GM19035 (cell line): ENCODE data around the gene ACOX3.
"Not testable (repeated sequence)": the region's sequence is repeated elsewhere in the genome, so short reads cannot be mapped to it uniquely, and the experiment has no call there.

Experiments
- ATAC-seq: cut with Tn5 transposase; IDR thresholded peaks from one replicate; pipeline ENCODE4 v1.9.1; 2021; ENCODE audit not compliant: unreplicated experiment

ACOX3 gene

DNA sequence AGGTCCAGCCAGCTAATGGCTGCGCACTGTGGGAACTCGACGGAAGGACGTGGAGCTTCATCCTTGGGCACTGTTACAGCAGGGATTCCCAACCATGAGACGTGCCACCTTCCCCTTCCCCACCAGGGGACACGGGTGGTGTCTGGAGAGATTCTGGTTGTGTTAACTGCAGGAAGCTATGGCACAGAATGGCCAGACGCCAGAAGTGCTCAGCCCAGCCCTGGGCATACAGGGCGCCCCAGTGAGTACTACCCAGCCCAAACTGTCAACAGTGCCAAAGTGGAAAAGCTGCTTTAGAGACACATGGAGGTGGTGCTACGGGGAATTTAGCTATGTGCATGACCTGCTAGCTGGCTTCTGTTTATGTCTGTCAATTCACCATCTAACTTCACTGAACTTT is 32.8 kb downstream of the ACOX3 start:
- no peak for ATAC-seq

DNA sequence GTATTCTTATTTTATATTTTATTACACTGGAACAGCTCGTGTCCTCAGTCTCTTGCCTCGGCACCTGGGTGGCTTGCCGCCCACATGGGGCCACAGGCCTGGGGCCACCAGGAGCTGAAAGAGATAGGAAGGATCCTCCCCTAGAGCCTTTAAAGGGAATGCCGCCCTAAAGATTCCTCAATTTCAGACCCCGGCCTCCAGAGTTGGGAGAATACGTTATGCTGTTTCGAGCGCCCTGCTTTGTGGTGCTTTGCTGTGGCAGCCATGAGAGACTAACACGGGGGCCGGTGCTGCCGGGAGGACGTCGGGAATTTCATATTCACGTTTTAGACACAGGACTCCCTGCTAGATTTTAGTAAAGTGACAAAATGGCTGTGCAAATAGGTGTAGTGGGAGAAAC is 33.2 kb downstream of the ACOX3 start:
- no peak for ATAC-seq

DNA sequence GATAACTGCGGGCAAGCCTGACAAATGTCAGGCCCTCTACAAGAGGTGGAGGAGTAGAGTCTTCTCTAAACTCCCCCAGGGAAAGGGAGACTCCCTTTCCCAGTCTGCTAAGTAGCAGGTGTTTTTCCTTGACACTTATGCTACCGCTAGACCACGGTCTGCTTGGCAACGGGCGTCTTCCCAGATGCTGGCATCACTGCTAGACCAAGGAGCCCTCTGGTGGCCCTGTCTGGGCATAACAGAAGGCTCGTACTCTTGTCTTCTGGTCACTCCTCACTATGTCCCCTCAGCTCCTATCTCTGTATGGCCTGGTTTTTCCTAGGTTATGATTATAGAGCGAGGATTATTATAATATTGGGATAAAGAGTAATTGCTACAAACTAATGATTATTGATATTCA is 33.6 kb downstream of the ACOX3 start:
- not testable (repeated sequence) for ATAC-seq

DNA sequence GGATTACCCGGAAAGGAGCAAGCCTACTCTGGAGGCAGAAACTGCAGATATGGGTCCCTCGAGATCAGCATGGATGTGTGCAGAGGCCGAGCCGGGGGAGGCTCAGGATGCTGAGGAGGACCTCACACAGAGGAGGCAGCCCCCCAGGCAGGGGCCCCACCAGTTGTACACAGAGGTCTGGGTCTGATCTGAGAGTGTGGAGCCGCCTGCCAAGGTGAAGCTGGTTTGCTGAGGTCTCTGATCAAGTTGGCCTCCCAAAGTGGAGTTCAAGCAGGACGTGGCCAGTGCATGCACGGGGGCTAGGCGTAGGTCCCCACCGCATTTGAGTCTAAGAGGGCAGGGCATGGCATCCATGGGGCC is 35.0 kb downstream of the ACOX3 start:
- ATAC-seq: no peak

DNA sequence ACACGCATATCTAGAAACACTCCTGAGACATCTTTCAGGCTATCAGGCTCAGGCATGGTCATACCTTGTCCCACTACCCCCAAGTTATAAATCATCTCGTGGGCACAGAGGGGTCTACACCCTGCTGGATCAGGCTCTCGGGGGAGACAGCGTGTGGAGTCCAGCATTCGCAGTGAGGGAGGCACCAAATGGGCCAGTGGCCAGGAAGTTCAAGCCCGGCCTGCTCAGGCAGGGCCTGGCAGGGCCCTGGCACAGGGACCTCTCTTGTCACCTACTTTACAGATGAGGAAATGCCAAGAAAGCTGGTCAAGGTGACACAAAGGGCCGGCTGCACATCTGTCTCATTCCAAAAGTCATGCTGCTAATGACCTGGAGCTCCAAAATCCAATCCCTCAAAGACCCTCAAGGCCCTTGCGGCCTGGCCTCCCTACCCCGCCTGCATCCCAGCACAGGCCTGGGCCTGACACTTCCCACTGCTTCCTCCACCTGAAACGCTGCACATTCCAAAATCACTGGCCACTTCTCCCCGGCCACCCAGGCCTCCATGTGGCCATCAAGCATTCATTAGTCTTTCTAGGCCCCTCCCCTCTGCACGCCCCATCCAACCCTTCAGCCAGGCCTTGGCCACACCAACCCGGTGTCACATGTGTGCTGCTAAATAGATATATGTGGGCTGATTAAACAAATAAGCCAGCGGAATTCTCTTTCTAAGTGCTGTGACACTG is 35.6 kb downstream of the ACOX3 start:
- no peak for ATAC-seq

DNA sequence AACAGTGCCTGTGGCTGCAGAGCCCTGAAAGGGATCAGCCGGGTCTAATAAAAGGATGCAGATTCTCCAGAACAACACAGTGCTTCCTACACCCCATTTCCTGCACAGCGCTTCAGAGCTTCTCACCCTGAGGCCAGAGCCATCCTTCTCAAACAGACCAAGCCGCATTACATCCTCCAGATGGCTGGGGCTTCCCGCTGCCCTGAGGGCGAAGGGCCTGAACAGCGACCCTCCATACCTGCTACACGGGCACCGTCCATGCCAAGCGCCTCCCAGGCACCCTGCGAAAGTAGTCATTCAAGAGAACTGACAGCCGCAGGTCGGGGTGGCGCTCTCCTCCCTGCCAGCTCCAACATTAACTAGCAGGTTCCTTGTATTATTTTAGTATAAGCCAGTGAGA is 36.5 kb downstream of the ACOX3 start:
- ATAC-seq: no peak

DNA sequence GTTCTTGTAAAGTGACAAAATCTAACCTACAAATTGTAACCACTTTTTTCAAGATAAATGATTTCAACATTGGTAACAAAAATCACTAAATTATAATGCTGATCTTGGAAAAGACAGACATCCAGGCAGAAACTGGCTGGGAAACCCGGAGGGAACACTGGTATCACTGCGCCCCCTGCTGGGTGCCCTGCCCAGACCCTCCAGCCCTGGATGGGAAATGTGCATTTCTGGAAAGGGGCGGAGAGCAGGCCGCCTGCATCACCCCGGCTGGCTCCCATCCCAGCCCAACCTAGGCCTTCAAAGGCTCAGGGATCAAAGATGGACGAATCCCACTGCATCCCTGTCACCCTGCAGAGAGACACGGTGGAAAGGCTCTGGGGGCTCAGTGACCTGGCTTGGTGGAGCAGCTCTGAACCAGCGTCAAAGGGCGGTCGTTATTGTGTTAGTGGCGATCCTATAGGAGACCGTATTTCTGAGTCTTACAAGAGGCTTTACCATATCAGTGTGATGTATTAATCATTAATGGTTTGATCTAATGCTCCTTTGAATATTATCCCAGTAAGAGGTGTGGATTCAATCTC is 37.3 kb downstream of the ACOX3 start:
- no peak for ATAC-seq

DNA sequence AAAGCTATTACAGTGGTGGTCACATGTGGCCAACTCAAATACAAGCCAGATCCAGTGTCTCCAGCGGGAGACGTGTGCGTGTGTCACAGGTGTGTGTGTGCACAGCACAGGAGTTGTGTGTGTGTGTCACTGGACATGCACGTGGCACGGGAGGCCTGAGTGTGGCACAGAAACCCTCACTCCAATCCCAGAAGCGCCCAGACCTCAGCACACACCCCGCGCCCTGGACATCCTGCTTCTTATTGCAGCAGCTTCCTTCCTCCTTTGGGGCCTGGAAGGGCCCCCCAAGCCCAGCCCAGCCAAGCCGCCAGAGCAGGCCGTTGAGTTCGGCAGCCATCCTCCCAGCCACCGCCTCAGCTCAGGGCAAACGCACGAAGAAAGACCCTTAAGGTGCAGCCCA is 37.9 kb downstream of the ACOX3 start:
- ATAC-seq: no peak

DNA sequence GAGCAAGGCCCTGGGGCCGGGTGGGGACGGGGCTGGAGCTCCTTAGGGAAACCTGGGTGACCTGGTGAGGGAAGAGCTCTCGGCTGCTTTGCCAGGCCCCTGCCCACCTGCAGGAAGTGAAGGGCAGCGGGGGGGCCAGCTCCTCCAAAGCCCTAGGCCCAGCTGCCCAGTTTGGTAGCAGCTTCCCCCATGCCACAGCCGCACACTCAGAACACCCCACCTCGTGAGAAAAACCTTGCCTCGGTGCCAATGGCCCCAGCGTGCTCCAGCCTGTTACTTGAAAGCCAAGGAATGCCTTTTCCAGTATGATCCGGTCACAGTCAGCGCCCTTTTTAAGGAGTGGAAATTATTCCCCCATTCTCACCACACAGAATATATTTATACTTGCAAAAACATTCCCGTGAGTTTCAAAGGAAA is 38.3 kb downstream of the ACOX3 start:
- no peak for ATAC-seq

DNA sequence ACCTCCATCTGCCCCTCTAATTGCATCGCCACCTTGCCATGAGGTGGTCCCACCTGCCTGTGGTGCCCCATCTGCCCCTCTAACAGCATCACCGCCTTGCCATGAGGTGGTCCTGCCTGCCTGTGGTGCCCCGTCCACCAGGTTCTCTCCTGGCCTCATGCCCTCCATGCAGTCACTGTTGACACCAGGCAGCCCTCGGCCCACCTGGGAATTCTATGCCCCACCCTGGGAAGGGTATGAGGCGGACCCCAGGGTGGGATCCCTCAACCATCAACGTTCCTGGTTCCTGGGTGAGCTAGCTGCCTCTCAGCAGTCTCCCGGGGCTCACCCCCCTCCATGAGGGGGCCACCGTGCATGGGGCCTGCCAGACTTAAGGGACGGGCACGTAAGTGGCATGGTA is 38.9 kb downstream of the ACOX3 start:
- ATAC-seq: no peak

DNA sequence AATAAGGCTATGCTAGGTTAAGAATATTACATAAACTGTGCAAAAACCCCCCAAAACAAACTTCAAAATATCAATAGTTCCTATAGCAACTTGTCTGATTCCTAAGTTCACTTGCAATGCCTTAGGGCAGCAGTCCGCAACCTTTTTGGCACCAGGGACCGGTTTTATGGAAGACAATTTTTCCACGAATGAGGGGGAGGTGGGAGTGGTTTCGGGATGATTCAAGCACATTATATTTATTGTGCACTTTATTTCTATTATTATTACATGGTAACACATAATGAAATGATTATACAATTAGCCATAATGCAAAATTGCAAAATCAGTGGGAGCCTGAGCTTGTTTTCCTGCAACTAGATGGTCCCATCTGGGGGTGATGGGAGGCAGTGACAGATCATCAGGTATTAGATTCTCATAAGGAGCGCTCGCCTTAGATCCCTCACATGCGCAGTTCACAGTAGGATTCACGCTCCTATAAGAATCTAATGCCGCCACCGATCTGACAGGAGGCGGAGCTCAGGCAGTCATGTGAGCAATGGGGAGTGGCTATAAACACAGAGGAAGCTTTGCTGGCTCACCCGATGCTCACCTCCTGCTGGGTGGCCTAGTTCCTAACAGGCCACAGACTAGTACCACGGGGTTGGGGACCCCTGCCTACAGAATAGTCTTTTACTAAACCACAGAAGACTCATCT is 39.7 kb downstream of the ACOX3 start:
- ATAC-seq: no peak

DNA sequence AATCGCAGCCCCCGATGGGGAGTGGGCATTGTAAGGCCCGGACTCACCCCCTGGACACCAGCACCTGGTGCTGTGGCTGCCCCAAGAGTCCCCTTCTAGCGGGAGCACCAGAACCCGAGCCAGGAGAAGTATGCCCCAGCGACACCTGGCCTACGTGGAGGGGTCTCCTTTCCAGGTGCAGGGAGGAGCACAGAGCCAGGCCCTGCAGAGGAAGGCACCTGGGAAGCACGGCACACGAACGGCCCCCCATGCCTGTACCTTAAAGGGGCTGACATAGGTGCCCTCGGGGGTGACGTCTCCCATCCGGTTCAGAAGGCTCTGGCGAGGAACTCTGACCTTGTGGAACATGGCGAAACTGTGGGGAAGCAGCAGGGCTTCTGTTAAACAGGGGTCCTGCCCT is 41.2 kb downstream of the ACOX3 start:
- no peak for ATAC-seq

DNA sequence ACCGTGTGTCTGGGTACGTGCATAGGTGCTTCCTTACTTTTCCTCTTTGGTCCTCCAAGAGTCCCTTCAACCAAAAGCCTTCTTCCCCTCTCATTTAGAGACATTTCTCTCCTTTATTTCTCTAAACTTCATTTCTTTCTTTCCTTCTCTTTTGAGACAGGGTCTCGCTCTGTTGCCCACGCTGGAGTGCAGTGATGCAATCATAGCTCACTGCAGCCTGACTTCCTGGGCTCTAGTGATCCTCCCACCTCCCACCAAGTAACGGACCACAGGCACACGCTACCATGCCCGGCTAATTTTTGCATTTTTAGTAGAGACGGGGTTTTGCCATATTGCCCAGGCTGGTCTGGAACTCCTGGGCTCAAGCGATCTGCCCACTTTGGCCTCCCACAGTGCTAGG is 42.2 kb downstream of the ACOX3 start:
- ATAC-seq: no peak

DNA sequence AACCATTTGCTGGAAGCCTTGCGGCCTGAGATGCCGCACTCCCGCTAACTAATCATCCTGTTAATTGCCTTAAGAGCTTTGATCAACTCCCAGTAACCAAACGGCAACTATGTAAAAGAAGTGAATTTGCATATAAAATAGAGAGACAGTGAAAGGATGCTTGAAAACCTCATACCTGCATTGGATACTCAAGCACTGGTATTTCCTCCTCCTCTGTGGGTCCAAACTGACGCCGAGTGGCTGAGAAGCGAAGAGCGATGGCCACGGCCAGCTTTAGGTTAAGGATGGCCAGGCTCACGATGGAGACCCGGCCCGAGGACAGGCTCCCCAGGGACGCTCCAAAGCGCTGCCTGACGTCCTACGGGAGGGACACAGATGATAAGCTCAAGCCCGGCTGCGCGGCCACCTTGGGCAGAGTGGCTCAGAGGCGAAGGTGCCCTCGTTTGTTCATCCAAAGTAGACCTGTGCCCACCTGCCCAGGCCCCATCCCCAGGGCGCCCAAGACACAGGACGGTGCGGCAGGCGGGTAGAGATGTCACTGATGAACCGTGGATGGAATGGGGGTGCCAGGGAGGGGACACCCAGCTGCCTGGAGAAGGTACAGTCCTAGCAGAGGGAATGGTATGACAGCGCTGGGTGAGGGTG is 43.6 kb downstream of the ACOX3 start:
- ATAC-seq: no peak

DNA sequence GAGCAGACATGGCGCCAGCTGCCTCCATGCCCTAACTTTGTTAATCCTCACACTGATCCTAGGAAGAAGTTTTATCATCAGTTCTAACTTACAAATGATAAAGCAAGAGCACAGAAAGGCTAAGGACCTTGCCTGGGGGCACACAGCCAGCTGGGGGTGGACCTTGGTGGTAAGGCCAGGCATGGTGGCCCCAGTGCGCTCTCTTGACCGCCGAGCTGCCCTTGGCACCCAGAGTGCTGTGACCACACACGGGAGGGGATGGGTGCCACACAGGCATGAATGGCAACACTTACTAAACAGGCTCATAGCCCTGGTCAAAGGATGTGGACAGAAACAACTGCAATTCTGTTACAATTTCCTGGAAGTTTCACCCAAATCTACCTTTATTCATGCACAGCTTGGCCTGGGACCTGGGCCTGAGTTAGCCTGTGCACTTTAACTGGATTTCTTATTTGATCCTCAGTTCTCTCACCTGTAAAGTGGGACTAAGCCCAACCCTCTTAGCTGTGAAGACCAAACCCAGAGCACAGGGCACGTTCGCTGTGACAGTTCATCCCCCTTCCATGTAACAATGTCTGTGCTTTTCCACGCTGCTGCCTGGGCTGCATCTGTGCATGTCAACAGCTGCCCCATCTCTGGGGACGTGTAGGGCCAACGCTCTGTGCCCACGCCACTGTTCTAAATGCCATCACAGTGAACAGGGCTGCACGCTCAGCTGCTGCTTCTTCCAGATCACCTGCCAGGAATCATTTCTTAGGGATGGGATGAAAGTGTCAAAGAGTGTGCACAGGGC is 44.8 kb downstream of the ACOX3 start:
- ATAC-seq: no peak

DNA sequence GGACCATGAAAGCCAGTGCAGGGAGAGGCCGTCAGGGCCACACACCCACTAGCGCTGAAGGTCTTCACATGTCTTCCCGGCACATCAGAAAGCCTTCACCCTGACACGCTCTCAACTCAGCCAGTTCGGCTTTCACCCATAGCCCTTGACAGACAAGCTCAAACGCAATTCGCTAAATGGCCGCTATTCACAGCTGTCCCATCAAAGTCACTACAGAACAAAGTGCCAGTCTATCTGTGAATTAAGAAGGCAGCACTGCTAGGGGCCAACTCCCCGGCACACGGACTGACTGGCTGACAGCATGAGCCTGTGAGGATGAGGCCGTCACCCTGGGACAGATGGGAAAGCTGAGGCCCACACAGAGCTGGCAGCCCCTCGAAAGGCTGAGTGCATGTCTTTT is 45.7 kb downstream of the ACOX3 start:
- ATAC-seq: no peak

DNA sequence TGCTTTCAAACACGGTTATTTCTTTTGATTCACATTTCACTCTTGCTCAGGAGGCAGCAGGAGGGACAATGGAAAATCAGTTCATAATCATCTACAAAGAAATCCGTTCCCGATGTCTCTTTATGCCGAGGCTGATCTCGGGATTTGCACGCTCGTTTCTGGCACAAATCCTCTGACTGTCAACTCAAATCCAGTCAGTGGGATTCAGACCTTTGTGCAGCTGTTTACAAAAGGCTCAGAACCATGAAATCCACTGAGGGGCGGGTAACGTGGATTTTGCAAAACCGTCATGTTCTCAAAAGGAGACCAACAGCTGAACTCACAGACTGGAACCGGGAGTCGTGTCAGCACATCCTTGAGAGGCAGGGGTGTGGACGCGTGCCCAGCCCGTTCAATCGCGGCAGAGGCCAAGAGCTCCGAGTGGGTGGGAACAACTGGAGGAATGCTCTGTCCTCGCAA is 46.4 kb downstream of the ACOX3 start:
- no peak for ATAC-seq

DNA sequence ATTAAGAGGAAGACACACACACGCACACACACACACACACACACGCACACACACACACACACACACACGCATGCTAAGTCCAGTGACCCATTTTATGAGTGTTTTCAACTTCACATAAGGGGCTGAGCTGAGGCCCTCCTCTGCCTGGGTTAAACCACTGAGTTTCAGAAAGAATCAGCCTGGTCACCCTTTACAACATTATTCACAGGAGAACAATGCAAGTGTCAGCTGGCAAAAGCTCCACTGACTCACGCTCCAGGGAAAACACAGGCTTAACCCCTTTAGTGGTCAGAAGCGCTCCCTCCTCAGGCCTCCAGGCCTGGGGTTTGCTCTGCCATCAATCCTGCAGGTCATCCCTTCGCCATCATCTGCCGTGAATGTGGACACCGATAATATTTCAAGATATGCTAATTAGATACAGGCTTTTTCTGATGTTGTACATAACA is 46.9 kb downstream of the ACOX3 start:
- no peak for ATAC-seq

DNA sequence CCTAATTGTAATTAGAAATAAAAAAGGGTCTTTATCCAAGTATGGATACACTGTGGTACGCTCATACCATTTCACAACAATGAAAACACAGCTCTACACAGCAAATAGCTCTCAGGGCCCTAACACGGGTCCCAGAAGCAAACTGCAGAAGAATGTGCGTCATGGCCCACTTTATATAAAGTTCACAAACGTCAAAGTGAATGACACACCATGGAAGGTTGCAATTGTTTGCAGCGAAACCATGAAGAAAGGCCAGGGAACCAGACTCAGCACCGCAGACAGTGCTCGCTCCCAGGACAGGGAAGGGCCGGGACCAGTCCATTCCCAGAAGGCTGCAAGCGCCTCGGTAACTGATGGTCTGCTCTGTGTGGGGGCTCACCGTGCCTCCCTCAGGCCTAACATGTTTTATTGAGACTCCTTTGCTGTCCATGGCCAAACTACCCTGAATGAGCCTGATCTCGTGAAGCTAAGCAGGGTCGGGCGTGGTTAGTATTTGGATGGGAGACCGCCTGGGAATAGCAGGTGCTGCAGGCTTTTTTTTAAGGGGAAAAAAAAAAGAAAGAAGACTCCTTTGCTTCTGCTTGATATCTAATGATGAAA is 47.8 kb downstream of the ACOX3 start:
- ATAC-seq: no peak

DNA sequence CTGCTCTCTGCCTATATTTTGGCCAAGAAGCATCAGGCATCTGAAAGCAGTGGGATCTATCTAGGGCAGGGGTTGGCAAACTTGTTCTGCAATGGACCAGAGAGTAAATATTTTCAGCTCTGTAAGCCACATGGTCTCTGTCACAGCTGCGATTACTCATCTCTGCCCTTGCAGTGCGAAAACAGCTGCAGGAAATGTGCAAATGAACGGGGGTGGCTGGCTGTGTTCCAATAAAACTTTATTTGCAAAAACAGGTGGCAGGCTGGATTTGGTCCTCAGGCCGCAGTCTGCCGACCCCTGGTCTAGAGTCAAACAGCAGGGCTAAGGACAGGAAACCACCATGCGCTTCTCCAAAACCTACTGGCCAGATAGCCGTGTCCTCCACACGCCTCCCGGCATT is 48.6 kb downstream of the ACOX3 start:
- no peak for ATAC-seq

DNA sequence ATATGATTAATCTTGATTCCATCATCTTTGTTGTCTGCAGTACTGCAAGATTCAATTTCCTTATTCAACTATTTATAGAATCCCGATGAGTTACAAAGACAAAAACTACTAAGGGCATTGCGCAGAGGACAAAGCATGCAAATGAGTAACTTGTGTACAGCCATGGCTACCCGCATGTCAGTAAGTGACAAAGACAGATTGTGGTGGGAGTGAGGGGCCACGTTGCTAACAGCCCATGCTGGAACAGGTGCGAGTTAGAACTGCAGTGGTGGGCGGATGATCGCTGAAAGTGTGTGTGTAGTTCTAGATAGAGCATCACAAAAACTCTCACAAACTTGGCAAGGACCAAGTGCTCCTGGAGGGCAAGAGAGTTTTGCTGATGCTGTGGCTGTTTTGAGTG is 49.5 kb downstream of the ACOX3 start:
- ATAC-seq: no peak
